GM12892 (cell line): ENCODE measurements around the gene KCNK16.

Experiments used
- POLR2A ChIP-seq: IDR thresholded peaks from 2 replicates; pipeline ENCODE4 v1.6.1; 2011; ENCODE audit warnings: low read depth, low read length, control low read depth
- TAF1 ChIP-seq: IDR thresholded peaks from 2 replicates; pipeline ENCODE4 v1.6.1; 2011; ENCODE audit warnings: low read depth, mild to moderate bottlenecking, control low read depth, low read length, borderline replicate concordance

DNA sequence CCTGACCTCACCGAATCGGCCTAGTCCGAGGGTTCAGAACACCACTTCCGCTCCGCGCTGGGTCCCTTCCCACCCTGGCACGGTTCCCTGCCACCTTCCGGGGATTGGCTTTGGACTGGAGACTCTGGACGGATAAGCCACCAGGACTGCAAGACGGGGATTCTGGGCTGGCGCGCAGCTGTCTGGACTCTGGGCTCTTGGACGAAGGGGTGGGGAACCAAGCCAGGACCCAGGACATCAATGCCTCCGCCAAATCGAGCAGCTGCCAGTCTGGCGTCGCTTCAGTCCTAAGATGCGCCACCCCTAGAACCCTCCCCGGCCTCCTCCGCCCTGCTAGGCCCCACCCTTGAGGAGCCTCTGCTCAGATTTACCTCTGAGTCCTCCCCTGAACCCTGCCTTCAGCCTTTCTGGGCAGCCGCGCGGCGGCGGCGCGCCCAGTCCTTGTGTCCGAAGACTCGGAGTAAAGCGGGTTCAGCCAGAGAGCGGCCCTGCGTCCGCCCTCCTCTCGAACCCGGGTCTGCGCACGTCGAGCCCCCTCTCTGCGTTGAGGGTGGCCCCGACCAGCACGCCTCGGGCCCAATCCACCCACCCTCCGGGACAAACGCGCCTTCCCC is 9.5 kb downstream of the KCNK16 start:
- TF ChIP-seq POLR2A (no peak), TAF1 (no peak)
